ENCODE measurements around the gene CTSC. TPM values are rescaled to one million over a fixed set of nuclear protein-coding genes. Genes with fewer than 3 reads are reported as not detected.

CTSC gene
- total and polyA plus RNA-seq, 7 experiments from 2014 or later, result 26.9 to 174 (median 86.6) TPM

DNA sequence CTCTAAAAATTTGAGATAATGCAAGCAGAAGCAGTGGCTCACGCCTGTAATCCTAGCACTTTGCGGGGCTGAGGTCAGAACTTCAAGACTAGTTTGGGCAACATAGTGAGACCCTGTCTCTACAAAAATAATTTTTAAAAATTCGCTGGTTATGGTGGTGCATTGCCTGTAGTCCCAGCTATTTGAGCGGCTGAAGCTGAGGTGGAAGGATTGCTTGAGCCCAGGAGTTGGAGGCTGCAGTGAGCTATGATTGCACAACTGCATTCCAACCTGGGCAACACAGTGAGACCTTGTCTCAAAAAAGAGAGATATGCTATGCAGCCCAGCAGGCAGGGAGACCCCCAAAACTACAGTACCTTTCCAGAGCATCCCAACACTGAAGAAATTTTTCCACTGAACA is 2.3 kb downstream of the CTSC start:
- Mint-ChIP-seq H3K4me3 (peak overlapping the region; percentile 81 to 100 (median 96)), H3K27ac (peak overlapping the region; percentile 26 to 99 (median 62)), H3K27me3 (no peaks in the 10 kb centered on the region), H3K4me1 (peaks cover 41 to 91% (median 74%) of the 10 kb centered on the region in 7 donors), H3K36me3 (peaks cover 9 to 46% (median 34%) of the 10 kb centered on the region in 5 donors), H3K9me3 (peaks cover 0 to 2% (median 0%) of the 10 kb centered on the region in 11 donors)
- H3K4me1 ChIP-seq (ENCODE audit: control insufficient read depth in 2 of 2, insufficient read depth in 2 of 2, low read length in 2 of 2), result peaks cover 0 to 52% of the 10 kb centered on the region in 2 donors
- no peaks in the 10 kb centered on the region for H3K9me3 ChIP-seq (ENCODE audit: control insufficient read depth in 2 of 3, low read length in 3 of 3)
- no peaks in the 10 kb centered on the region for H3K27me3 ChIP-seq (ENCODE audit: control insufficient read depth in 2 of 2, insufficient read depth in 2 of 2, low read length in 2 of 2)
- DNase-seq (no peak), ATAC-seq (no peak)
- POLR2A ChIA-PET, result interaction anchor here (0.7 kb wide), 1 partner anchor 119 kb away, joined by 3 read pairs; no protein-coding TSS in a partner anchor
- peak overlapping the region; percentile 50 for H3K4me3 ChIP-seq (ENCODE audit: low read length)
- intact Hi-C loops (cut with micrococcal nuclease), result loop anchor here (5.0 to 10.0 kb wide), 6 partner anchors 37 to 1298 kb away; partner anchors contain the start of gene TMEM135 (in 1 of the 2)
- CTCF ChIA-PET, result no interaction called here
- peaks cover 4 to 17% (median 5%) of the 10 kb centered on the region in 3 experiments for H3K36me3 ChIP-seq (ENCODE audit: control insufficient read depth in 2 of 3, insufficient read depth in 3 of 3, low read length in 3 of 3)
- no peak overlapping the region for H3K27ac ChIP-seq (ENCODE audit: low read depth, low read length)

DNA sequence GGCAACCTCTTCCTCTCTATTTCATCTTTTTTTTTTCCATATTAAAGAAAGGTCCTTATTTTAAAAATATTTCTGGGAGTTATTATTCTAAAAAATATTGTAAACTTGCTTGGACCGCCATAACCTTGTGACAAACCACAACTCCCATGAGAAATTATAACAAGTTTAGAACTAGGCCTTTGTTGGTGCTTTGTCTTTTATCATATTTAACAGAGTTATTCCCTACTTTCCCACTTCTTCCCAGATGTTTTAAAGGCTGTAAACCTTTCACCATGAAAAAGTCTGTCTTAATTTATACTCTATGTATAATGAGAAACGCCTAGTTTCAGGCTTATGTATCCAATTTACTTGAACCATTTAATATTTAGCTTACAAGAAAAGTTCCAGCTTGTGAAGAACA is 3.7 kb downstream of the CTSC start:
- POLR2A ChIA-PET, result no interaction called here
- H3K36me3 Mint-ChIP-seq, result peaks cover 9 to 53% (median 42%) of the 10 kb centered on the region in 5 donors
- DNase-seq, result no peak
- H3K27ac Mint-ChIP-seq, result peak overlapping the region in 1 of 9 donors; percentile 25
- Histone ChIP-seq H3K36me3 (ENCODE audit: control insufficient read depth in 2 of 3, insufficient read depth in 3 of 3, low read length in 3 of 3) (peaks cover 4 to 17% (median 5%) of the 10 kb centered on the region in 3 experiments), H3K27ac (ENCODE audit: low read depth, low read length) (no peak overlapping the region), H3K27me3 (ENCODE audit: control insufficient read depth in 2 of 2, insufficient read depth in 2 of 2, low read length in 2 of 2) (no peaks in the 10 kb centered on the region), H3K4me1 (ENCODE audit: control insufficient read depth in 2 of 2, insufficient read depth in 2 of 2, low read length in 2 of 2) (peaks cover 2 to 62% of the 10 kb centered on the region in 2 donors), H3K9me3 (ENCODE audit: control insufficient read depth in 2 of 3, low read length in 3 of 3) (no peaks in the 10 kb centered on the region), H3K4me3 (ENCODE audit: low read length) (no peak overlapping the region)
- no peak for ATAC-seq
- intact Hi-C loops (cut with micrococcal nuclease), result loop anchor here in 1 of 2 donors (10.0 kb wide), 1 partner anchor 561 kb away; no protein-coding TSS in a partner anchor
- H3K4me1 Mint-ChIP-seq, result peaks cover 38 to 89% (median 74%) of the 10 kb centered on the region in 7 donors
- H3K4me3 Mint-ChIP-seq, result peak overlapping the region in 5 of 10 donors; percentile 3 to 99 (median 35)
- CTCF ChIA-PET, result no interaction called here
- peaks cover 0 to 2% (median 0%) of the 10 kb centered on the region in 11 donors for H3K9me3 Mint-ChIP-seq
- no peaks in the 10 kb centered on the region for H3K27me3 Mint-ChIP-seq

DNA sequence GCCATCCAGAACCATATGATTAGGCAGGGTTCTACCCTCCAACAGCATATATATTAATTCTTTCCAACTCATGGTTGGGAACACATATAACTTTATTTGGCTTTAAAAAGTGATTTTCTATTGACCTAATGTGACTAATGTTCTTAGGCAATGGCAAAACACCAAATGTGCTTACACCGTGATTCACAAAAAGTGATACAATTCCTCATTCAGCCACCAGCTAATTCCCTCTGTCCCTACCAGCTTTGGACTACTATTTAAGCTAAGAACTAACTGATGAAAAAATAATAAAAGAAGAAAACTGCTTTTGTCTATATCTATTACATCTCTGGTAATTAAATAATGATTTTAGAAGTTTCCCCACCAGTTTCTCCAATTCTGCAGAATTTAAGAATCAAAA is 4.7 kb downstream of the CTSC start:
- Mint-ChIP-seq H3K4me1 (peaks cover 41 to 89% (median 72%) of the 10 kb centered on the region in 7 donors), H3K27ac (no peak overlapping the region), H3K27me3 (no peaks in the 10 kb centered on the region), H3K9me3 (peaks cover 0 to 2% (median 0%) of the 10 kb centered on the region in 11 donors), H3K4me3 (peak overlapping the region in 4 of 10 donors; percentile 11 to 28 (median 22)), H3K36me3 (peaks cover 9 to 59% (median 49%) of the 10 kb centered on the region in 5 donors)
- Histone ChIP-seq H3K36me3 (ENCODE audit: control insufficient read depth in 2 of 3, insufficient read depth in 3 of 3, low read length in 3 of 3) (peaks cover 4 to 16% (median 10%) of the 10 kb centered on the region in 3 experiments), H3K27me3 (ENCODE audit: control insufficient read depth in 2 of 2, insufficient read depth in 2 of 2, low read length in 2 of 2) (no peaks in the 10 kb centered on the region), H3K9me3 (ENCODE audit: control insufficient read depth in 2 of 3, low read length in 3 of 3) (no peaks in the 10 kb centered on the region), H3K4me3 (ENCODE audit: low read length) (no peak overlapping the region), H3K4me1 (ENCODE audit: control insufficient read depth in 2 of 2, insufficient read depth in 2 of 2, low read length in 2 of 2) (peaks cover 8 to 65% of the 10 kb centered on the region in 2 donors), H3K27ac (ENCODE audit: low read depth, low read length) (no peak overlapping the region)
- ATAC-seq (no peak), DNase-seq (no peak)
- ChIA-PET POLR2A (no interaction called here), CTCF (no interaction called here)
- intact Hi-C loops (cut with micrococcal nuclease), result loop anchor here in 1 of 2 donors (10.0 kb wide), 1 partner anchor 562 kb away; no protein-coding TSS in a partner anchor

DNA sequence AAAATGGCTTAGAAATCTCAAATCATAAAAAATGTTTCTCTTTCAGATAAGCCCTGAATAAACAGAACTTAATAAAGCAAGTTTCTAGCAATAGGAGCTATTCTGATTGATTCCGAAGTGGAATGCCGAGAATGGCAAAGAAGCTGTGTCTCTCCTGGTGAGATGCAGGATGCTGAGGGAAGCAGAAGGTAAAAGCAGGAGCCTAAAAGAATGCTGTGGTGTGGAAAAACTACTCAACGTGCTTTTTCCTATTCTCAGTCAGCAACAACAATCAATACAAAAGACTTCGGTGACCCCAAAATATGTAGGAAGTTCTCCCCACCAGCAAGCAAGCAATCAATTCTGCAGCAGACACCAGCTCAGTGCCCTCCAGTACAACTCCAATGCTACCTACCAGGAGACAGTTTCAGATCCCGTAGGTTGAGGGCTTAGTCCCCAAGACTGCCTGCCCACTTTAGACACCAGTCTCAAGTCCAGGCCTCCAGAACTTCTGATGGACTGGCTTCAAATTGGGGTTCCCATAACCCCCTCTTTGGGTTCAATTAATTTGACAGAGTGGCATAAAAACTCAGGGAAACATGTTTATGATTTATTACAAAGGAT is 6.6 kb downstream of the CTSC start:
- DNase-seq, result no peak
- peaks cover 9 to 73% (median 52%) of the 10 kb centered on the region in 5 donors for H3K36me3 Mint-ChIP-seq
- no peaks in the 10 kb centered on the region for H3K9me3 Mint-ChIP-seq
- H3K27me3 Mint-ChIP-seq, result no peaks in the 10 kb centered on the region
- ChIA-PET POLR2A (interaction anchor here (1.1 kb wide), 1 partner anchor 11 kb away, joined by 3 read pairs; no protein-coding TSS in a partner anchor), CTCF (interaction anchor here (0.6 kb wide), 1 partner anchor 19 kb away, joined by 3 read pairs; no protein-coding TSS in a partner anchor)
- no peak overlapping the region for H3K4me3 ChIP-seq (ENCODE audit: low read length)
- peaks cover 4 to 11% (median 8%) of the 10 kb centered on the region in 3 experiments for H3K36me3 ChIP-seq (ENCODE audit: control insufficient read depth in 2 of 3, insufficient read depth in 3 of 3, low read length in 3 of 3)
- intact Hi-C loops (cut with micrococcal nuclease), result loop anchor here in 1 of 2 donors (10.0 kb wide), 1 partner anchor 564 kb away; no protein-coding TSS in a partner anchor
- H3K4me1 Mint-ChIP-seq, result peaks cover 50 to 92% (median 84%) of the 10 kb centered on the region in 7 donors
- no peaks in the 10 kb centered on the region for H3K27me3 ChIP-seq (ENCODE audit: control insufficient read depth in 2 of 2, insufficient read depth in 2 of 2, low read length in 2 of 2)
- H3K4me3 Mint-ChIP-seq, result peak overlapping the region in 3 of 10 donors; percentile 9 to 25 (median 16)
- no peak for ATAC-seq
- no peak overlapping the region for H3K27ac ChIP-seq (ENCODE audit: low read depth, low read length)
- peak overlapping the region in 2 of 9 donors; percentile 42 to 65 for H3K27ac Mint-ChIP-seq
- no peaks in the 10 kb centered on the region for H3K9me3 ChIP-seq (ENCODE audit: control insufficient read depth in 2 of 3, low read length in 3 of 3)
- peaks cover 15 to 80% of the 10 kb centered on the region in 2 donors for H3K4me1 ChIP-seq (ENCODE audit: control insufficient read depth in 2 of 2, insufficient read depth in 2 of 2, low read length in 2 of 2)

DNA sequence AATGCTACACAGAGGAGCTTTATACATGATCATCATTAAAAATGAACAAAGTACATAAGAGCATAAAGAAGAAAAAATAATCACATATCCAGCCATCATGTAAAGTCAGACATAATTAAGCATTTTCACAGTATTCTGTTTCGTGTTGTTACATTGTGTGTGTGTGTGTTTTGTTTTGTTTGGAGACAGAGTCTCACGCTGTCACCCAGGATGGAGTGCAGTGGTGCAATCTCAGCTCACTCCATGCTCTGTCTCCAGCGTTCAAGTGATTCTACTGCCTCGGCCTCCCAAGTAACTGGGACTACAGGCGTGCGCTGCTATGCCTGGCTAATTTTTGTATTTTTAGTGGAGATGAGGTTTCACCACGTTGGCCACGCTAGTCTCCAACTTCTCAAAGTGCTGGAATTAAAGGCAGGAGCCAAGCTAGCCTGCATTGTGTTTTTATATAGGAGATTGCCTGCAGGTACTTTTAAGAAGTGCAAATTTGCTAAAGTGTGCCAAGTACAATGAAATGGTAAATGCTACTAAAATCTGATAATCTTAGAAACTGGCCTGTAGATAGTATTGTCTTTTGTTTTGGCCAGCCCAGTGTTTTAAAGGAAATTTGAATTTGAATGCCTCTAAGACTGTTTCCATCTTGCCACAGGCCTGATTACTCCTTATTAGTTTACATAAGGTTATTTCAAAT is 7.8 kb downstream of the CTSC start:
- POLR2A ChIA-PET, result interaction anchor here (1.1 to 1.5 kb wide), 2 partner anchors 8 to 9 kb away, joined by 3 read pairs; partner anchors contain the start of gene CTSC
- H3K27ac Mint-ChIP-seq, result peak overlapping the region in 3 of 9 donors; percentile 20 to 47 (median 45)
- ATAC-seq (peak; percentile 26), DNase-seq (no peak)
- CTCF ChIA-PET, result no interaction called here
- Histone ChIP-seq H3K4me3 (ENCODE audit: low read length) (no peak overlapping the region), H3K36me3 (ENCODE audit: control insufficient read depth in 2 of 3, insufficient read depth in 3 of 3, low read length in 3 of 3) (peaks cover 4 to 11% (median 8%) of the 10 kb centered on the region in 3 experiments), H3K27ac (ENCODE audit: low read depth, low read length) (no peak overlapping the region), H3K9me3 (ENCODE audit: control insufficient read depth in 2 of 3, low read length in 3 of 3) (no peaks in the 10 kb centered on the region), H3K27me3 (ENCODE audit: control insufficient read depth in 2 of 2, insufficient read depth in 2 of 2, low read length in 2 of 2) (no peaks in the 10 kb centered on the region), H3K4me1 (ENCODE audit: control insufficient read depth in 2 of 2, insufficient read depth in 2 of 2, low read length in 2 of 2) (peaks cover 21 to 83% of the 10 kb centered on the region in 2 donors)
- peaks cover 9 to 69% (median 46%) of the 10 kb centered on the region in 5 donors for H3K36me3 Mint-ChIP-seq
- H3K27me3 Mint-ChIP-seq, result no peaks in the 10 kb centered on the region
- intact Hi-C loops (cut with micrococcal nuclease), result loop anchor here (5.0 to 10.0 kb wide), 2 partner anchors 33 to 565 kb away; no protein-coding TSS in a partner anchor
- peaks cover 51 to 92% (median 84%) of the 10 kb centered on the region in 7 donors for H3K4me1 Mint-ChIP-seq
- no peaks in the 10 kb centered on the region for H3K9me3 Mint-ChIP-seq
- peak overlapping the region in 2 of 10 donors; percentile 14 to 58 for H3K4me3 Mint-ChIP-seq

DNA sequence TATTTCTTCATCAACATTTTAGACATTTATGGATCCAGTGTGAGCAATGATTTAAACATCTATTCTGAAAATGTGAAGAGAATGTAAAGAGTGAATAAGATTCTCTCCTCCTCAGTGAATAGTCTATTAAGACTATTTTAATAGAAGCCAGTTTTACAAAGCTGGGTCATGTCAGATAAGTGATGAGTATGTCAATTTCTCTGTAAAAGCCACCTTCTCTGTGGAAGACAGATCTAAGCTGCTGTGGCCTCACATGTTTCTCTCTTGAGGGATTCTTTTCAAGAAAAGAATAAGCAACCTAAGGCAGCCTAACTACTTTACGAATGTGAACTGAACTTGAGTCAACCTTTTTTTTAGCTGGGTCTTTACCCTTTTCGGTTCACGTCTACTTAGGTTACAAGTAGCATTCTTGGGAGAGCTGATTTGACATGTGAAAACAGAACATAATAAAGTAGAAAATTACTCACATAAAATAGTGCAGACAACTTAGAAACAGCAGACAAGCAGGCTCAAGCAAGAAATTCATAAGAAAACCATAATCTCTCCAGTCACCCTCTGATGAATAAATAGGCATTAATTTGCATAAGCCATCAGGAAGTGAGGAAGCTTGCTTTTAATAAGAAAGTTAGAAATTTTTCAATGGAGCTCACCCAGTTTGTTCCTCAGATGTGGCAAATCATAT is 9.9 kb downstream of the CTSC start:
- H3K27ac Mint-ChIP-seq, result peak overlapping the region in 3 of 9 donors; percentile 13 to 53 (median 33)
- intact Hi-C loops (cut with micrococcal nuclease), result loop anchor here in 1 of 2 donors (5.0 kb wide), 1 partner anchor 35 kb away; no protein-coding TSS in a partner anchor
- Histone ChIP-seq H3K9me3 (ENCODE audit: control insufficient read depth in 2 of 3, low read length in 3 of 3) (no peaks in the 10 kb centered on the region), H3K4me1 (ENCODE audit: control insufficient read depth in 2 of 2, insufficient read depth in 2 of 2, low read length in 2 of 2) (peaks cover 26 to 73% of the 10 kb centered on the region in 2 donors), H3K27ac (ENCODE audit: low read depth, low read length) (no peak overlapping the region), H3K4me3 (ENCODE audit: low read length) (no peak overlapping the region), H3K27me3 (ENCODE audit: control insufficient read depth in 2 of 2, insufficient read depth in 2 of 2, low read length in 2 of 2) (no peaks in the 10 kb centered on the region), H3K36me3 (ENCODE audit: control insufficient read depth in 2 of 3, insufficient read depth in 3 of 3, low read length in 3 of 3) (peaks cover 4 to 11% (median 8%) of the 10 kb centered on the region in 3 experiments)
- H3K36me3 Mint-ChIP-seq, result peaks cover 16 to 77% (median 55%) of the 10 kb centered on the region in 5 donors
- DNase-seq, result no peak
- POLR2A ChIA-PET, result interaction anchor here (0.7 to 1.4 kb wide), 3 partner anchors 9 to 131 kb away, joined by 3 to 5 read pairs (median 4); partner anchors contain the start of gene CTSC
- peaks cover 61 to 96% (median 88%) of the 10 kb centered on the region in 7 donors for H3K4me1 Mint-ChIP-seq
- H3K4me3 Mint-ChIP-seq, result peak overlapping the region in 2 of 10 donors; percentile 12 to 53
- H3K9me3 Mint-ChIP-seq, result no peaks in the 10 kb centered on the region
- H3K27me3 Mint-ChIP-seq, result no peaks in the 10 kb centered on the region
- ATAC-seq, result no peak
- CTCF ChIA-PET, result interaction anchor here (0.6 to 0.7 kb wide), 3 partner anchors 135 to 953 kb away, joined by 3 to 5 read pairs (median 4); no protein-coding TSS in a partner anchor

Measured in naive thymus-derived CD4-positive, alpha-beta T cell (primary cell).